ENCODE results near the gene PSMD12. TPM values are rescaled to one million over a fixed set of nuclear protein-coding genes. Genes with fewer than 3 reads are reported as not detected.
"Not testable (repeated sequence)": the region's sequence is repeated elsewhere in the genome, so short reads cannot be mapped to it uniquely, and the experiment has no call there.

Gene PSMD12
- total RNA-seq, 1 donor from 2014 or later, result 39.7 TPM

DNA sequence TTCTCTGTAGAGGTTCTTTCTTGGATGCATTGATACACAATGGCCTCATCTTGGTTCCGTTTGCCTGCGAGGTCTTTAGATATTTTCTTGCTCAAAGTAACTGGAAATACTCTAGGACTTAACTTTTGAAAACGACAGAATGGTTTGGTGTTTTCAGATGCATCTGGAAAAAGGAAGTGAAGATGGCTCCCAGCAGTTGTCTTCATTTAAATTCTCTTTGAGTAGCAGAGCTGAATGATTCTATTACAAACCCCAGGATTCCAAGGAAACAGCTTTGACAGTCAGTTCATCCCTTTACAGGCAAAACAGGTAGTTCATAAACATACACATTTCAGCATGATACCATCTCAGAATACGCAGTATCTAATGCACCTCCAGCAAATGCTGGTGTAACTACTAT is 54.8 kb downstream of the PSMD12 start:
- Histone ChIP-seq H3K4me1 (no peaks in the 10 kb centered on the region), H2AFZ (replicated peaks) (peak overlapping the region; percentile 69), H3K9me3 (ENCODE audit: low read depth) (no peaks in the 10 kb centered on the region), H3K4me3 (no peak overlapping the region), H3K36me3 (no peaks in the 10 kb centered on the region), H3F3A (ENCODE audit: low read depth) (no peaks in the 10 kb centered on the region), H3K9ac (no peak overlapping the region), H3K79me2 (ENCODE audit: low read depth) (no peaks in the 10 kb centered on the region), H3K27me3 (no peaks in the 10 kb centered on the region), H4K20me1 (ENCODE audit: low read depth) (no peaks in the 10 kb centered on the region), H3K27ac (no peak overlapping the region), H3K4me2 (no peak overlapping the region)
- H3K4me1 Mint-ChIP-seq, result peaks cover 3% of the 10 kb centered on the region
- H3K36me3 Mint-ChIP-seq, result no peaks in the 10 kb centered on the region
- no peak for TF ChIP-seq EZH2 (IDR thresholded peaks at IDR 0.05)
- TF ChIP-seq, protein P1, sequence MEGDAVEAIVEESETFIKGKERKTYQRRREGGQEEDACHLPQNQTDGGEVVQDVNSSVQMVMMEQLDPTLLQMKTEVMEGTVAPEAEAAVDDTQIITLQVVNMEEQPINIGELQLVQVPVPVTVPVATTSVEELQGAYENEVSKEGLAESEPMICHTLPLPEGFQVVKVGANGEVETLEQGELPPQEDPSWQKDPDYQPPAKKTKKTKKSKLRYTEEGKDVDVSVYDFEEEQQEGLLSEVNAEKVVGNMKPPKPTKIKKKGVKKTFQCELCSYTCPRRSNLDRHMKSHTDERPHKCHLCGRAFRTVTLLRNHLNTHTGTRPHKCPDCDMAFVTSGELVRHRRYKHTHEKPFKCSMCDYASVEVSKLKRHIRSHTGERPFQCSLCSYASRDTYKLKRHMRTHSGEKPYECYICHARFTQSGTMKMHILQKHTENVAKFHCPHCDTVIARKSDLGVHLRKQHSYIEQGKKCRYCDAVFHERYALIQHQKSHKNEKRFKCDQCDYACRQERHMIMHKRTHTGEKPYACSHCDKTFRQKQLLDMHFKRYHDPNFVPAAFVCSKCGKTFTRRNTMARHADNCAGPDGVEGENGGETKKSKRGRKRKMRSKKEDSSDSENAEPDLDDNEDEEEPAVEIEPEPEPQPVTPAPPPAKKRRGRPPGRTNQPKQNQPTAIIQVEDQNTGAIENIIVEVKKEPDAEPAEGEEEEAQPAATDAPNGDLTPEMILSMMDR (IDR thresholded peaks at IDR 0.05), result no peak
- no peak for TF ChIP-seq EZH2phosphoT487 (IDR thresholded peaks at IDR 0.05)
- peaks cover 2% of the 10 kb centered on the region for H3K27me3 Mint-ChIP-seq (ENCODE audit: insufficient read depth, low read depth)
- H3K27ac Mint-ChIP-seq, result no peak overlapping the region
- H3K9me3 Mint-ChIP-seq, result no peaks in the 10 kb centered on the region
- no peak for DNase-seq (ENCODE audit: low spot score)
- H3K4me3 Mint-ChIP-seq, result no peak overlapping the region

DNA sequence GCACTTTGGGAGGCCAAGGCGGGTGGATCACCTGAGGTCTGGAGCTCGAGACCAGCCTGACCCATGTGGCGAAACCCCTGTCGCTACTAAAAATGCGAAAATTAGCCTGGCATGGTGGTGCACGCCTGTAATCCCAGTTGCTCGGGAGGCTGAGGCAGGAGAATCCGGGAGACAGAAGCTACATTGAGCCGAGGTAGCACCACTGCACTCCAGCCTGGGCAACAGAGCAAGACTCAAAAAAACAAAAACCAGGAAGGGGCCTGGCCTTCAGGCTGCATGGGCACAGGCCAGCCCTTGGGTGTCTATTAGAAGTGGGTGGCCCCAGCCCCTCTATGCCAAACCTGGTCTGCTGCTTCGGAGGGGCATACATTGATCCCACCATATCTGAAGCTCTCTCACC is 56.0 kb downstream of the PSMD12 start:
- no peaks in the 10 kb centered on the region for H3K36me3 Mint-ChIP-seq

DNA sequence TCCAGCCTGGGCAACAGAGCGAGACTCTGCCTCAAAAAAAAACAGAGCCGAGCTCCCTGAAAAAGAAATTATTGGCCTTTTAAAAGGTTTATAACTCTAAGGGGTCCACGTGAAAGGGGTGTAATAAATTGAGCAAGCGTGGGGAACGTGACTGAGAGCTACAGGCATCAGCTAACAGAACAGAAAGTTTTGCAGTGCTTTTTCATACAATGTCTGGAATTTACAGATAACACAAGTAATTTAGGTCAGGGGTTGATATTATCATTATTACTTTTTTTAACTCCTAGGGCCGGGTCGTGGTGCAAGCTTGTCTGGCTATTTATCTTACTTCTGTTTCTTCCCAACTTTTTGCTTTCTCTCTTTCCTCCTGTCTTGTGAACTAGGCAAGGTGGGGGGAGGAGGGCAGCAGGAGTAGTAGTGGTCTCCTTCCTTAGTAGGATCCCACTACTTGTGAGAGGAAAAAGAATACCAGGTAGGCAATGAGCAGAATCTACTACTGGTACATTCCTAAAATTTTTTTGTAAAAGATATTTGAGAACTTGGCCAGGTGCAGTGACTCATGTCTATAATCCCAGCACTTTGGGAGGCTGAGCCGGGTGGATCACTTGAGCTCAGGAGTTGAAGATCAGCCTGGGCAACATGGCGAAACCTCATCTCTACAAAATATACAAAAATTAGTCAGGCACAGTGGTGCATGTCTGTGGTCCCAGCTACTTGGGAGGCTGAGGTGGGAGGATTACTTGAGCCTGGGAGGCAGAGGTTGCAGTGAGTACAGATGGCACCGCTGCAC is 60.7 kb downstream of the PSMD12 start:
- H3K4me3 ChIP-seq; H3F3A ChIP-seq (ENCODE audit: low read depth); H3K9me3 Mint-ChIP-seq; H3K79me2 ChIP-seq (ENCODE audit: low read depth); DNase-seq (ENCODE audit: low spot score); H3K4me3 Mint-ChIP-seq; H3K36me3 Mint-ChIP-seq; H3K27ac Mint-ChIP-seq; H3K27me3 ChIP-seq; H3K27me3 Mint-ChIP-seq (ENCODE audit: insufficient read depth, low read depth); H2AFZ ChIP-seq (replicated peaks); H4K20me1 ChIP-seq (ENCODE audit: low read depth); H3K4me2 ChIP-seq; H3K4me1 ChIP-seq; H3K36me3 ChIP-seq; H3K9me3 ChIP-seq (ENCODE audit: low read depth); H3K9ac ChIP-seq; H3K27ac ChIP-seq; H3K4me1 Mint-ChIP-seq: not testable (repeated sequence)

More for the DNA sequence above, 56.0 kb downstream of the PSMD12 start:
- Histone ChIP-seq H3K27ac (no peak overlapping the region), H3F3A (ENCODE audit: low read depth) (no peaks in the 10 kb centered on the region), H3K9ac (no peak overlapping the region), H3K79me2 (ENCODE audit: low read depth) (no peaks in the 10 kb centered on the region), H3K4me2 (no peak overlapping the region), H3K4me1 (no peaks in the 10 kb centered on the region), H2AFZ (replicated peaks) (no peak overlapping the region), H3K27me3 (no peaks in the 10 kb centered on the region), H3K4me3 (no peak overlapping the region), H3K9me3 (ENCODE audit: low read depth) (no peaks in the 10 kb centered on the region), H3K36me3 (no peaks in the 10 kb centered on the region), H4K20me1 (ENCODE audit: low read depth) (no peaks in the 10 kb centered on the region)
- no peak overlapping the region for H3K27ac Mint-ChIP-seq
- H3K4me3 Mint-ChIP-seq, result no peak overlapping the region
- peaks cover 3% of the 10 kb centered on the region for H3K4me1 Mint-ChIP-seq
- H3K9me3 Mint-ChIP-seq, result no peaks in the 10 kb centered on the region
- H3K27me3 Mint-ChIP-seq (ENCODE audit: insufficient read depth, low read depth), result peaks cover 2% of the 10 kb centered on the region
- no peak for DNase-seq (ENCODE audit: low spot score)
- no peak for TF ChIP-seq EZH2 (IDR thresholded peaks at IDR 0.05)
- no peak for TF ChIP-seq EZH2phosphoT487 (IDR thresholded peaks at IDR 0.05)
- TF ChIP-seq, protein P1 (IDR thresholded peaks at IDR 0.05), result no peak

DNA sequence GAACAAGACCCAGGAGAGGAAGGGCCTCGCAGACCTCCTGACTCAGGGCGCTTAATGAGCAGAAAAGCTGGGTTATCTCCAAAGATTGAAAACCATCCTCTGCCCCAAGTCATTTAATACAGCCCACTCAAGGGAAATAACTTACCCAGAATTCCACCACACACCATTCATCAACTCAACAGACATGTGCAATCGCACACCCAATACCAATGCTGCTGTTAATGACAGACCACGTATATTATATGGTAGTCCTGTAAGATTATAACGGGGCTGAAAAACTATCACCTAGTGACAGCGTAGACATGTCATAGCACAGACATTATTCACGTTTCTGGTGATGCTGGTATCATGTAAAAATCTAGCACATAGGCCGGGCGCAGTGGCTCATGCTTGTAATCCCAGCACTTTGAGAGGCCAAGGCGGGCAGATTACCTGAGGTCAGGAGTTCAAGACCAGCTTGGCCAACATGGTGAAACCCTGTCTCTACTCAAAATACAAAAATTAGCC is 68.9 kb downstream of the PSMD12 start:
- Mint-ChIP-seq H3K27me3 (ENCODE audit: insufficient read depth, low read depth) (peaks cover 4% of the 10 kb centered on the region), H3K27ac (no peak overlapping the region), H3K4me1 (peaks cover 4% of the 10 kb centered on the region), H3K9me3 (no peaks in the 10 kb centered on the region), H3K36me3 (no peaks in the 10 kb centered on the region), H3K4me3 (no peak overlapping the region)
- TF ChIP-seq EZH2phosphoT487 (IDR thresholded peaks at IDR 0.05), result no peak
- no peak for TF ChIP-seq EZH2 (IDR thresholded peaks at IDR 0.05)
- TF ChIP-seq, protein P1 (IDR thresholded peaks at IDR 0.05), result no peak
- Histone ChIP-seq H4K20me1 (ENCODE audit: low read depth) (no peaks in the 10 kb centered on the region), H3K4me1 (no peaks in the 10 kb centered on the region), H3K27me3 (no peaks in the 10 kb centered on the region), H3F3A (ENCODE audit: low read depth) (no peaks in the 10 kb centered on the region), H3K9ac (no peak overlapping the region), H3K4me3 (no peak overlapping the region), H2AFZ (replicated peaks) (no peak overlapping the region), H3K79me2 (ENCODE audit: low read depth) (no peaks in the 10 kb centered on the region), H3K4me2 (no peak overlapping the region), H3K9me3 (ENCODE audit: low read depth) (no peaks in the 10 kb centered on the region), H3K36me3 (no peaks in the 10 kb centered on the region), H3K27ac (no peak overlapping the region)
- no peak for DNase-seq (ENCODE audit: low spot score)

Measured in neural progenitor cell (in vitro differentiated cells).